ENCODE measurements around the gene ITGAD. TPM values are rescaled to one million over a fixed set of nuclear protein-coding genes. Genes with fewer than 3 reads are reported as not detected.

The ITGAD gene
- total and polyA plus RNA-seq, 2 of the 8 experiments (the other 6 are each of a cell fraction or from before 2014, with no cell fraction given), result 0.06 TPM; not detected in 1

- TF ChIP-seq JUND (IDR thresholded peaks at IDR 0.05; ENCODE audit: low read length) (no peak), HDAC2 (IDR thresholded peaks at IDR 0.05; ENCODE audit: borderline replicate concordance in 1 of 2, low read depth in 2 of 2, low read length in 2 of 2) (no peak), JUN (IDR thresholded peaks at IDR 0.05; ENCODE audit: low read depth, low read length) (no peak), SP1 (IDR thresholded peaks at IDR 0.05; ENCODE audit: low read depth, low read length) (no peak)
These were observed 9.6 kb downstream of the ITGAD start (continued) for GRCh38 chr16:31402687-31403086.

Data from H1 (cell line).